HAP-1 (cell line): ENCODE measurements around the gene USP2.
A peak's percentile ranks its signal among the peaks of the same experiment; 100 is the strongest.

ENCODE experiments used
- DNase-seq, 2 experiments: peaks; one replicate each; pipeline ENCODE4 v3.0.0-alpha.2; 2016 to 2020; ENCODE audit warnings: low spot score in 2 of 2
- H3K27me3 ChIP-seq: fragments of 250-450 bp; sonication (Bioruptor Pico); 2 replicates; pipeline ENCODE4 v1.5.1; 2020; ENCODE audit warnings: low read depth, mild to moderate bottlenecking, moderate library complexity
- H3K36me3 ChIP-seq: fragments of 250-450 bp; sonication (Bioruptor Pico); replicated peaks from 2 replicates; pipeline ENCODE4 v1.5.1; 2020; ENCODE audit warnings: mild to moderate bottlenecking
- H3K4me1 ChIP-seq: fragments of 250-450 bp; sonication (Bioruptor Pico); 2 replicates; pipeline ENCODE4 v1.5.1; 2020; ENCODE audit warnings: mild to moderate bottlenecking
- H3K4me3 ChIP-seq: fragments of 250-450 bp; sonication (Bioruptor Pico); 2 replicates; pipeline ENCODE4 v1.5.1; 2020; ENCODE audit warnings: mild to moderate bottlenecking, moderate library complexity
- H3K9me3 ChIP-seq: fragments of 250-450 bp; sonication (Bioruptor Pico); 2 replicates; pipeline ENCODE4 v1.5.1; 2020; ENCODE audit warnings: mild to moderate bottlenecking, moderate library complexity
- in situ Hi-C: fragments of 300-500 bp; cut with MboI; formaldehyde crosslinking; loops from 3 replicates; pipeline ENCODE4 v1.14.3; 2020; ENCODE audit warnings: low sequenced_read_pairs, inconsistent platforms, mixed read lengths

Gene USP2, protein sequence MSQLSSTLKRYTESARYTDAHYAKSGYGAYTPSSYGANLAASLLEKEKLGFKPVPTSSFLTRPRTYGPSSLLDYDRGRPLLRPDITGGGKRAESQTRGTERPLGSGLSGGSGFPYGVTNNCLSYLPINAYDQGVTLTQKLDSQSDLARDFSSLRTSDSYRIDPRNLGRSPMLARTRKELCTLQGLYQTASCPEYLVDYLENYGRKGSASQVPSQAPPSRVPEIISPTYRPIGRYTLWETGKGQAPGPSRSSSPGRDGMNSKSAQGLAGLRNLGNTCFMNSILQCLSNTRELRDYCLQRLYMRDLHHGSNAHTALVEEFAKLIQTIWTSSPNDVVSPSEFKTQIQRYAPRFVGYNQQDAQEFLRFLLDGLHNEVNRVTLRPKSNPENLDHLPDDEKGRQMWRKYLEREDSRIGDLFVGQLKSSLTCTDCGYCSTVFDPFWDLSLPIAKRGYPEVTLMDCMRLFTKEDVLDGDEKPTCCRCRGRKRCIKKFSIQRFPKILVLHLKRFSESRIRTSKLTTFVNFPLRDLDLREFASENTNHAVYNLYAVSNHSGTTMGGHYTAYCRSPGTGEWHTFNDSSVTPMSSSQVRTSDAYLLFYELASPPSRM

DNA sequence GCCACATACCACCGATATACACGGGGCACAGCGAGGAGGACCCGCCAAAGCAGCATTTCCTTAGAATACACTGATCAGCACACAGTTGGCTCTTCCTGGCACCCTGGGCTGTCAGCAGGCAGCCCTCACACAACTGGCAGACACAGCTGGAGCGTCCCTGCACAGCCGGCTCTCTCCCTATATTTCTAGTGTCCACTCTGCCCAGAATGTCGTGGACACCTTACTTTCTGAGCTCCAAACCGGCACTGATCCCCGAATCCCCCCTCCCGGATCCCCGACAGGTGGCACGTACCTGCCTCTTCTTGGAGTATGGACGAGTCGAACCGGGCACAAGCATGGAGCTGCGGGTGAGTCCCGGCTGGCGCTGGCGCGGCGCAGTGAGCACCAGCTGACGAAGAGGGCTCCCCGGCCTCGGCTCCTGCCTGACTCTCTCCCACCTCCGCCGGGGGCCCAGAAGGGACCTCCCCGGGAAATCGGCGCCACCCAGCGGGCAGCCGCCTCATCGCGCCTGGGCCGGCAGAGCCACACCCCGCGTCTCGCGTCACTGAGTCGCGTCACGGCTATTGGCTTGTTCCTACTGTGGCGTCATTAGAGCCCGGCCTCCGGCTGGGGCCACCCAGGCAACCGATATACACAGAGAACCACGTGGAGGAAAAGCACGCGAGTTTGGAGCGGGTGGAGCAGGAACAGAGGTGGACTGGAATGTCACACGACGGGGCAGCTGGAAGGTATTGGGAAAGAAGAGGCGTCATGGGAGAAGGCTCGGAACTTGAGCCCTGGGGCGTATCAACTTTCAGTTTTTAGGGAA, at the start of gene USP2:
Gene USP2 (minus strand): TSS at position 510 of the 808 bp plus-strand sequence. CDS start 8,210 bp downstream, outside the sequence.
- Histone ChIP-seq H3K4me3 (peak within 1 kb of the TSS; percentile 42), H3K9me3 (no peaks in the 10 kb centered on the region; the same call in 1 of the 2 replicates), H3K36me3 (no peaks in the 10 kb centered on the region), H3K4me1 (peaks cover 15% of the 10 kb centered on the region), H3K27me3 (no peaks in the 10 kb centered on the region)
- DNase-seq, result peak; percentile 88 to 97
- in situ Hi-C loops, result loop anchor here (10.0 kb wide), 1 partner anchor 57 kb away; no protein-coding TSS in a partner anchor

DNA sequence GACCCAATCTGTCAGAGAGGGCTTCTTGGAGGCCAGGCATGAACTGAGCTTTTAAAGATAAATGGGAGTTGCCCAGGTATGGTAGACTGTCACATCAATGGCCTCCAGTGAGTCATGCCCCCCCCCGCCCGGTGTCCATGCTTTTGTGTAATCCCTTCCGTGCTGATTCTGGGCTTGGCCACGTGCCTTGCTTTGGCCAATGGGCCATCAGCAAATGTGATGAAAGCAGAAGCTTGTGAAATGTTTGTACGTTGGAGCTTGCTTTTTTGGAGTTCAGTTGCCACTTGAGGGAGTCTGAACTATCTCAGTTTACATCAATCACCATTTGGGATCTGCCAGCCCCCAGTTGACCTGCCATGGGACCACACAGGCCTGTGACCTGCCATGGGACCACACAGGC, 45.8 kb upstream of the USP2 start:
- Histone ChIP-seq H3K36me3 (no peaks in the 10 kb centered on the region), H3K27me3 (peaks cover 5% of the 10 kb centered on the region), H3K4me3 (no peak overlapping the region), H3K4me1 (no peaks in the 10 kb centered on the region), H3K9me3 (no peaks in the 10 kb centered on the region)
- DNase-seq, result no peak
- in situ Hi-C loops, result no loop called here

GRCh38 chr11:119426142-119426541, 44.7 kb upstream of the USP2 start:
- DNase-seq, result no peak
- Histone ChIP-seq H3K4me1 (no peaks in the 10 kb centered on the region), H3K27me3 (peaks cover 14% of the 10 kb centered on the region), H3K4me3 (no peak overlapping the region), H3K9me3 (no peaks in the 10 kb centered on the region), H3K36me3 (no peaks in the 10 kb centered on the region)
- in situ Hi-C loops, result no loop called here

DNA sequence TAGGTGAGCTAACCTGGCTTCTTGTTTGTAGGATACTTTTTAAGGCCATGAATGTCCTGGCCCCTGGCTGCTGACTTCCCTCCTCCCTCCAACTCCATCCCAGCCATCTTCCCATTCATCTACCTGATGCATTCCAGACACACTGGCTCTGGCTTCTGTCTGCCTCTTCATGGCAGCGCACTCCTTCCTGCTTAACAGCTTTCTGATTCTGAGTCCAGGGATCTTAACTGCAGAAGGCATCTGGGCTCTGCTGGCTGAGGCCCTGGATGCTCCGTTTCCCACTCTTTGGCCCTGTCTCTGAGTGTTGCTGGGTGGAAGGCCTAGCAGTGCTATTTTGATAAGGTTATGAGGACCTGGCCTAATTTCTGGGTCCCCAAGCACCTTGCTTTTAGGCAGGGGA, 43.3 kb upstream of the USP2 start:
- Histone ChIP-seq H3K4me1 (no peaks in the 10 kb centered on the region), H3K9me3 (no peaks in the 10 kb centered on the region), H3K4me3 (no peak overlapping the region), H3K36me3 (no peaks in the 10 kb centered on the region), H3K27me3 (peaks cover 19% of the 10 kb centered on the region)
- DNase-seq, result no peak
- in situ Hi-C loops, result no loop called here

GRCh38 chr11:119424276-119424675, 42.8 kb upstream of the USP2 start:
- H3K4me1 ChIP-seq, result no peaks in the 10 kb centered on the region
- in situ Hi-C loops, result no loop called here
- H3K9me3 ChIP-seq, result no peaks in the 10 kb centered on the region

DNA sequence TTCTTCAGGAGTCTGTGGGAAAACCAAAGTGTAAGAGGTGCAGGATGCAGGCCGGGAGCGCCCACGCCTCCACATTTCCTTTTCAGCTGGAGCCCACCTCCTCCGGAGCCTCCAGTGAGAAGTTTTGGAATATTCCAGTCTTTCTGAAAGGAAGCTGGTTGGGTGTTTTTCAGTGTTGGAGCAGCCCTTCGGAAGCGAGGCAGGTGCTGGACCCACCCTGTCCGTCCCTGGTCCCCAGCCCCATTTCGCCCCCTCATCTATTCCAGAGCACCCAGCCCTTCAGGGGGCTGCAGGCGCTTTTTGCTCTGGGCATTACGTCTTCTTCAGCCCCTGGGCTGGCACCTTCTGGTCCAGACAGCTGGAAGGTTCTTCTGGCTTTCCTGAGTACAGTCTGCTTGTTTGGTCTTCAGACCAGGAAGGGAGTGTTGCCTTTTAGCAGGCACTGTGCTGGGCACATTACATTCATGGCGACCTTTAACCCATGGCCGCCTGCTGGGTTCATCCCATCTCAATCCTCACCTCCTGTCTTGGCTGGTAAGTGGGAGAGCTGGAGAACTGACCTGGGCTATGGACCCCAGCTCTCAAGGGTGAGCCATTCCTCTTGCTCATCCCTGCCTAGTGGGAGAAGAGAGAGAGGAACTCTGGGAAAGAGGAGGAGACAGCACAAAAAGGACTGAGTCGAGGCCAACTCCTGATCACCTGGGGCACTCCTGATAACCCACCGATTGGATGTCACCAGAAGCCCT, 42.2 kb upstream of the USP2 start:
- H3K4me3 ChIP-seq, result no peak overlapping the region
- no peaks in the 10 kb centered on the region for H3K4me1 ChIP-seq
- in situ Hi-C loops, result no loop called here
- no peaks in the 10 kb centered on the region for H3K36me3 ChIP-seq
- no peak for DNase-seq
- H3K9me3 ChIP-seq, result no peaks in the 10 kb centered on the region
- H3K27me3 ChIP-seq, result peaks cover 19% of the 10 kb centered on the region

More at GRCh38 chr11:119424276-119424675, 42.8 kb upstream of the USP2 start:
- no peak overlapping the region for H3K4me3 ChIP-seq
- no peaks in the 10 kb centered on the region for H3K36me3 ChIP-seq
- peaks cover 19% of the 10 kb centered on the region for H3K27me3 ChIP-seq
- no peak for DNase-seq

GRCh38 chr11:119422809-119423508, 41.5 kb upstream of the USP2 start, which contains the start of gene THY1:
TSS of gene THY1 (minus strand) at chr11:119423172. CDS start at chr11:119420905, 2,267 bp downstream.
- peak within 1 kb of the TSS; percentile 19 for H3K4me3 ChIP-seq
- in situ Hi-C loops, result no loop called here
- H3K9me3 ChIP-seq, result no peaks in the 10 kb centered on the region
- H3K36me3 ChIP-seq, result no peaks in the 10 kb centered on the region
- no peaks in the 10 kb centered on the region for H3K4me1 ChIP-seq
- peaks cover 19% of the 10 kb centered on the region for H3K27me3 ChIP-seq
- no peak for DNase-seq

DNA sequence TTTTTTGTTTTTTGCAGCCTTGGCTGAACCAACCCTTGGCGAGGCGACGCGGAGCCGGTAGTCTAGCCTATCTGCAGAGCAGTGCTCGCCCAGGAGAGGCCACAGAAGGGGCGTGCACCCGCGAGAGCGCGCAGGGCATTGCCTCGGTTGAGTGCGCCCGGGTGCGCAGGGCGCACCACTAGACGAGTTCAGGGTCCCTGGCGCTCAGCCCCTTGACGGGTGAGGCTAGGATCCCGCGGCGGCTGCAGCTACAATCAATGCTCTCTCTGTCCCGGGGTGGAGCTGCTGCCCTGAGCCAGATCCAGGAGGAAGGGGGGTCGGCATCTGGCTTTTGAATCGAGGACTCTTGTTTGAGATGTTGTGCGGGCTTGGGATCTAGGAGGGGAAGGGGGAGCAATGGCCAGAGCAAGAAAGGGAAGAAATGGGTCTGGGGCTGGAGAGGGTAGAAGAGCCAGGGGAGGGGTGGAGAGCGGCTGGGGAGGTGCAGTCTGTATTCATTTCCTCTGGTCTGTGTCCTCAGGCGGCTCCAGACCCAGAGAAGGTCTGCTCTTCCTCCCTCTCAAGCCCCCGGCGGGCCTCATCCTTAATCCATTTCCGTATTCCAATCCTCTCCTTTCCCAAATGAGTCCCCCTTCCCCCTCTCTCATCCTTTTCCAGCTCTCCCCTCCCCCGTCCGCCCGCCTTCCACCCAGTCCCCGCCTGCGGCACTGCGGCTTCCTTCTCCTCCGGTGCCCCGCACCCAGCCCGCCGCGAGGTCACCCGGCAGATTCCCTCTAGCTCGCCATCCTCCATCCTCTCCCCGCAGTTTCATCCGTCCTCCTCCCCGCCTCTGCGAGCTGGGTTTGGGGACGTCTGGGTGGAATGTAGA, 40.7 kb upstream of the USP2 start:
- DNase-seq, result peak in 1 of 2 experiments; percentile 46

DNA sequence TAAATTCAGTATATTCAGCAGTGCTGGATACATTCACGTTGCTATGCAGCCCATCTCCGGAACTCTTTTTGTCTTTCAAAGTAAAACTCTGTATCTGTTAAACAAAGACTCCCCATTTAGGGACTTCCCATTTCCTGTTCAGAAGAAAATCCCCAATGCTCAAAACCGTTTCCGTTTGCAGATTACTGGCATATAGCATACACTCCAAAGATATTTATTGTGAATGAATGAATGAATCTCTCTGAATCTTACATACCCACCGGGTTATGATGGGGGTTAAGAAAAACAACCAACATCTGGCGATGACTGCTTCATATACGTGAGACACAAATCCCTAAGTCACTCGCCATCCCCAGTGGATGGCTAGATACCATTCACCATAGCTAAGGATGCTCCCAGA, 39.9 kb upstream of the USP2 start:
- peaks cover 19% of the 10 kb centered on the region for H3K27me3 ChIP-seq
- H3K36me3 ChIP-seq, result no peaks in the 10 kb centered on the region
- no peaks in the 10 kb centered on the region for H3K9me3 ChIP-seq
- H3K4me1 ChIP-seq, result no peaks in the 10 kb centered on the region
- H3K4me3 ChIP-seq, result no peak overlapping the region
- in situ Hi-C loops, result no loop called here
- no peak for DNase-seq

More for the DNA sequence above, 40.7 kb upstream of the USP2 start:
- H3K4me1 ChIP-seq, result no peaks in the 10 kb centered on the region
- H3K27me3 ChIP-seq, result peaks cover 19% of the 10 kb centered on the region
- H3K4me3 ChIP-seq, result peak overlapping the region; percentile 19
- no peaks in the 10 kb centered on the region for H3K9me3 ChIP-seq
- in situ Hi-C loops, result no loop called here
- H3K36me3 ChIP-seq, result no peaks in the 10 kb centered on the region

DNA sequence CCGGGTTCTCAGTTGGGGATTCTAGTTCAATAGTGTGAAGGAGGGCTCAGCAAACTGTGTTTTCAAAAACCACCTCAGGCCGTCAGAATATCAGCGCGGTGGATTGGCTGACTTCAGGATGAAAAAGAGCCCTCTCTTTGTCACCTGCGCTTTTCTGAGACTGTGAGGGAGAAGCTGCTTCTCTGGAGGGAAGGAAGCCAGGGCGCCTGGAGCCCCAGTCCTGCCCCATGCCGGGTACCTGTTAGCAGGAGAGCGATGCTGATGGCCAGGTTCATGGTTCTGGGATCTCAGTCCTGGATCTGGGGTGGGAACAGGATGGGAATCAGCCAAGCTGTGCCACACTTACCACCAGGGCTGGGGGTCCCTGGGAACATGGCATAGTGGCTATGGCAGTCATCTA, 39.1 kb upstream of the USP2 start:
- Histone ChIP-seq H3K4me3 (no peak overlapping the region), H3K36me3 (no peaks in the 10 kb centered on the region), H3K27me3 (peaks cover 19% of the 10 kb centered on the region), H3K4me1 (no peaks in the 10 kb centered on the region), H3K9me3 (no peaks in the 10 kb centered on the region)
- no peak for DNase-seq
- in situ Hi-C loops, result no loop called here

- H3K9me3 ChIP-seq, result no peaks in the 10 kb centered on the region
- no peaks in the 10 kb centered on the region for H3K36me3 ChIP-seq
- in situ Hi-C loops, result no loop called here
- no peak for DNase-seq
- no peak overlapping the region for H3K4me3 ChIP-seq
- H3K4me1 ChIP-seq, result no peaks in the 10 kb centered on the region
- H3K27me3 ChIP-seq, result peaks cover 19% of the 10 kb centered on the region
Observed at GRCh38 chr11:119419834-119420492, 38.5 kb upstream of the USP2 start.

- no peak for DNase-seq
- Histone ChIP-seq H3K4me1 (no peaks in the 10 kb centered on the region), H3K4me3 (no peak overlapping the region), H3K36me3 (no peaks in the 10 kb centered on the region), H3K9me3 (no peaks in the 10 kb centered on the region), H3K27me3 (peaks cover 19% of the 10 kb centered on the region)
- in situ Hi-C loops, result no loop called here
Observed at GRCh38 chr11:119419246-119419645, 37.8 kb upstream of the USP2 start.
